Neural cell (in vitro differentiated cells): ENCODE measurements around the gene ZNF562. TPM values are rescaled to one million over a fixed set of nuclear protein-coding genes. Genes with fewer than 3 reads are reported as not detected.

Experiments used
- H2AFZ ChIP-seq: fragments of 200-600, 300-800 bp; sonication (generic), shearing (Covaris generic); 2 replicates; pipeline ENCODE4 v1.6.0; 2014; ENCODE audit warnings: low read depth, mild to moderate bottlenecking, antibody characterized with exemption, low read length, moderate library complexity
- H3F3A ChIP-seq: fragments of 200-600 bp; shearing (Covaris generic); 2 replicates; pipeline ENCODE4 v1.6.1; 2016; ENCODE audit warnings: mild to moderate bottlenecking, moderate library complexity, mixed read lengths, antibody characterized with exemption, low read length; ENCODE audit not compliant: insufficient read depth, poor library complexity, severe bottlenecking
- H3K27ac ChIP-seq: fragments of 200-600, 300-800 bp; sonication (generic), shearing (Covaris generic); 2 replicates; pipeline ENCODE4 v1.5.1; 2014; ENCODE audit warnings: mild to moderate bottlenecking, low read length, moderate library complexity
- H3K27me3 ChIP-seq: fragments of 300-800, 200-600 bp; sonication (generic), shearing (Covaris generic); 2 replicates; pipeline ENCODE4 v1.6.0; 2014; ENCODE audit warnings: mild to moderate bottlenecking, low read depth, low read length, moderate library complexity; ENCODE audit not compliant: insufficient read depth
- H3K36me3 ChIP-seq: fragments of 300-800, 200-600 bp; sonication (generic), shearing (Covaris generic); 2 replicates; pipeline ENCODE4 v1.5.1; 2014; ENCODE audit warnings: mild to moderate bottlenecking, antibody characterized with exemption, low read length, moderate library complexity; ENCODE audit not compliant: insufficient read depth
- H3K4me2 ChIP-seq: fragments of 300-800, 200-600 bp; sonication (generic), shearing (Covaris generic); 2 replicates; pipeline ENCODE4 v1.6.0; 2014; ENCODE audit warnings: mild to moderate bottlenecking, low read length
- H3K4me3 ChIP-seq: fragments of 300-800, 200-600 bp; sonication (generic), shearing (Covaris generic); 2 replicates; pipeline ENCODE4 v1.5.1; 2014; ENCODE audit warnings: mild to moderate bottlenecking, low read length, moderate library complexity
- H3K79me2 ChIP-seq: fragments of 200-600 bp; shearing (Covaris generic); replicated peaks from 2 replicates; pipeline ENCODE4 v1.6.0; 2014; ENCODE audit warnings: mild to moderate bottlenecking, low read length, moderate library complexity; ENCODE audit not compliant: insufficient read depth
- H3K9ac ChIP-seq: fragments of 300-800, 200-600 bp; sonication (generic), shearing (Covaris generic); 2 replicates; pipeline ENCODE4 v1.6.1; 2016; ENCODE audit warnings: mild to moderate bottlenecking, low read length, mixed read lengths
- H3K9me2 ChIP-seq: fragments of 200-600 bp; shearing (Covaris generic); 2 replicates; pipeline ENCODE4 v1.6.1; 2016; ENCODE audit warnings: mild to moderate bottlenecking, low read length, mixed read lengths; ENCODE audit not compliant: insufficient read depth
- H3K9me3 ChIP-seq: fragments of 200-600, 300-800 bp; sonication (generic), shearing (Covaris generic); 2 replicates; pipeline ENCODE4 v1.6.1; 2016; ENCODE audit warnings: mild to moderate bottlenecking, mixed run types, low read length, moderate library complexity, mixed read lengths
- H4K20me1 ChIP-seq: fragments of 200-600 bp; shearing (Covaris generic); 2 replicates; pipeline ENCODE4 v1.6.1; 2016; ENCODE audit warnings: mild to moderate bottlenecking, mixed run types; ENCODE audit not compliant: insufficient read depth
- CTCF ChIP-seq: fragments of 450-650 bp; IDR thresholded peaks from 2 replicates; pipeline ENCODE4 v1.5.1; 2014; ENCODE audit warnings: antibody characterized with exemption, mild to moderate bottlenecking, moderate library complexity; ENCODE audit not compliant: poor library complexity, severe bottlenecking
- EP300 ChIP-seq: fragments of 450-650 bp; conservative IDR thresholded peaks from 2 replicates; pipeline ENCODE4 v1.6.1; 2014; ENCODE audit warnings: antibody characterized with exemption, mild to moderate bottlenecking, moderate library complexity; ENCODE audit not compliant: poor library complexity, severe bottlenecking
- EZH2 ChIP-seq: fragments of 200-600, 300-800 bp; shearing (Covaris generic), sonication (generic); IDR thresholded peaks from 2 replicates; pipeline ENCODE4 v1.6.1; 2014; ENCODE audit warnings: antibody characterized with exemption, low read length, borderline replicate concordance, mild to moderate bottlenecking; ENCODE audit not compliant: insufficient read depth, poor library complexity, severe bottlenecking
- MXI1 ChIP-seq: fragments of 450-650 bp; conservative IDR thresholded peaks from 2 replicates; pipeline ENCODE4 v1.6.1; 2014; ENCODE audit warnings: antibody characterized with exemption, mild to moderate bottlenecking; ENCODE audit not compliant: poor library complexity, severe bottlenecking
- POLR2AphosphoS5 ChIP-seq: IDR thresholded peaks from 2 replicates; pipeline ENCODE4 v1.6.1; 2012
- RAD21 ChIP-seq: fragments of 450-650 bp; conservative IDR thresholded peaks from 2 replicates; pipeline ENCODE4 v1.6.1; 2014; ENCODE audit warnings: antibody characterized with exemption, mild to moderate bottlenecking, moderate library complexity
- REST ChIP-seq: IDR thresholded peaks from 2 replicates; pipeline ENCODE4 v1.6.1; 2012; ENCODE audit warnings: borderline replicate concordance
- SMC3 ChIP-seq: fragments of 450-650 bp; conservative IDR thresholded peaks from 2 replicates; pipeline ENCODE4 v1.6.1; 2014; ENCODE audit warnings: antibody characterized with exemption, mild to moderate bottlenecking, moderate library complexity; ENCODE audit not compliant: poor library complexity
- TAF1 ChIP-seq: IDR thresholded peaks from 2 replicates; pipeline ENCODE4 v1.6.1; 2012; ENCODE audit warnings: low read depth
- polyA plus RNA-seq: library from polyadenylated mRNA; depleted of rRNA; stranded (reverse); fragments of >200 nt; gene quantifications from 2 replicates; pipeline ENCODE4 v1.2.3, GENCODE V29; 2014

ZNF562 gene
- polyA plus RNA-seq, 1 donor from 2014 or later, result 0.01 TPM

DNA sequence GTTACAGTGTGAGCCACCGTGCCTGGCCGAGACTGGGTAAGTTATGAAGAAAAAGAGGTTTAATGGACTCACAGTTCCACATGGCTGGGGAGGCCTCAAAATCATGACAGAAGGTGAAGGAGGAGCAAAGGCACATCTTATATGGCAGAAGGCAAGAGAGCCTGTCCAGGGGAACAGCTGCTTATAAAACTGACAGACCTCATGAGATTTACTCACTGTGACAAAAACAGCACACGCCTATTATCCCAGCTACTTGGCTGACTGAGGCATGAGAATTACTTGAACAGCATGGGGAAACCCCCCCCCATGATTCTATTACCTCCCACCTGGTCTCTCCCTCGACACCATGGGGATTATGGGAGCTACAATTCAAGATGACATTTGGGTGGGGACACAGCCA lies 30.4 kb downstream of the ZNF562 start:
- H3K4me2 ChIP-seq, result no peak overlapping the region
- H3K4me3 ChIP-seq, result no peak overlapping the region
- no peak overlapping the region for H3K27ac ChIP-seq
- H3K9ac ChIP-seq, result no peak overlapping the region
- H3K79me2 ChIP-seq, result no peaks in the 10 kb centered on the region
- no peaks in the 10 kb centered on the region for H3F3A ChIP-seq
- no peak overlapping the region for H2AFZ ChIP-seq
- H3K9me2 ChIP-seq, result no peaks in the 10 kb centered on the region
- no peaks in the 10 kb centered on the region for H3K36me3 ChIP-seq
- no peaks in the 10 kb centered on the region for H3K27me3 ChIP-seq
- no peaks in the 10 kb centered on the region for H3K9me3 ChIP-seq
- H4K20me1 ChIP-seq, result no peaks in the 10 kb centered on the region
- TF ChIP-seq TAF1 (no peak), MXI1 (no peak), EP300 (no peak), CTCF (no peak), EZH2 (no peak), RAD21 (no peak), POLR2AphosphoS5 (no peak)

GRCh38 chr19:9641810-9642209 lies 33.1 kb downstream of the ZNF562 start:
- H3K36me3 ChIP-seq, result no peaks in the 10 kb centered on the region
- no peaks in the 10 kb centered on the region for H3F3A ChIP-seq
- H2AFZ ChIP-seq, result no peak overlapping the region
- H3K27ac ChIP-seq, result no peak overlapping the region
- no peaks in the 10 kb centered on the region for H3K9me3 ChIP-seq
- no peaks in the 10 kb centered on the region for H3K9me2 ChIP-seq
- no peak overlapping the region for H3K4me3 ChIP-seq
- no peaks in the 10 kb centered on the region for H3K79me2 ChIP-seq
- H3K27me3 ChIP-seq, result no peaks in the 10 kb centered on the region
- no peak for TF ChIP-seq SMC3
- TF ChIP-seq RAD21, result no peak
- no peak for TF ChIP-seq MXI1
- no peak for TF ChIP-seq TAF1
- TF ChIP-seq POLR2AphosphoS5, result no peak
- TF ChIP-seq EP300, result no peak
- no peak for TF ChIP-seq EZH2
- no peak for TF ChIP-seq CTCF
- TF ChIP-seq REST, result no peak
- H3K4me2 ChIP-seq, result no peak overlapping the region
- no peak overlapping the region for H3K9ac ChIP-seq
- H4K20me1 ChIP-seq, result no peaks in the 10 kb centered on the region
